Right atrium auricular region (tissue), 2 donors: ENCODE data around the gene PIWIL4. TPM values are rescaled to one million over a fixed set of nuclear protein-coding genes. Genes with fewer than 3 reads are reported as not detected.

Experiments
- DNase-seq: peaks from one replicate; pipeline ENCODE4 v3.0.0-alpha.2; 2019; ENCODE audit warnings: low spot score
- H3K27ac ChIP-seq, 2 donors: fragments of 200-600 bp; sonication (generic); 1 replicate in 1 of 2; 2 replicates in 1 of 2; pipeline ENCODE4 v1.5.1; 2016 to 2019
- H3K27me3 ChIP-seq, 2 donors: fragments of 200-600 bp; sonication (generic); one replicate each; pipeline versions ENCODE4 v1.5.1 to v1.6.0; 2017 to 2019
- H3K36me3 ChIP-seq: fragments of 200-600 bp; sonication (generic); one replicate; pipeline ENCODE4 v1.5.1; 2016
- H3K4me1 ChIP-seq, 2 donors: fragments of 200-600 bp; sonication (generic); one replicate each; pipeline versions ENCODE4 v1.5.1 to v1.6.0; 2017 to 2019
- H3K4me3 ChIP-seq, 2 donors: fragments of 200-600 bp; sonication (generic); 1 replicate in 1 of 2; 2 replicates in 1 of 2; pipeline ENCODE4 v1.5.1; 2017 to 2019; ENCODE audit warnings: mild to moderate bottlenecking in 1 of 2, moderate library complexity in 1 of 2
- H3K9me3 ChIP-seq, 2 donors: fragments of 200-600 bp; sonication (generic); one replicate each; pipeline ENCODE4 v1.5.1; 2019
- CTCF ChIP-seq, 2 donors: fragments of 200-600 bp; sonication (generic); IDR thresholded peaks; one replicate each; pipeline ENCODE4 v1.5.1; 2019; ENCODE audit warnings: antibody characterized with exemption in 2 of 2
- total RNA-seq, 2 donors: library from RNA; depleted of rRNA; stranded (reverse); fragments of >200 nt; gene quantifications; one replicate each; pipeline ENCODE4 v1.1.0, GENCODE V29; 2016

Gene PIWIL4
- total RNA-seq, 2 donors from 2014 or later = 1.8 to 3.2 TPM

GRCh38 chr11:94525546-94526324 lies 41.4 kb upstream of the PIWIL4 start:
- Histone ChIP-seq H3K9me3 (no peaks in the 10 kb centered on the region), H3K36me3 (no peaks in the 10 kb centered on the region), H3K4me1 (no peaks in the 10 kb centered on the region), H3K27me3 (no peaks in the 10 kb centered on the region), H3K27ac (no peak overlapping the region), H3K4me3 (no peak overlapping the region)
- TF ChIP-seq CTCF (IDR thresholded peaks at IDR 0.05) = no peak
- DNase-seq = peak; percentile 81

DNA sequence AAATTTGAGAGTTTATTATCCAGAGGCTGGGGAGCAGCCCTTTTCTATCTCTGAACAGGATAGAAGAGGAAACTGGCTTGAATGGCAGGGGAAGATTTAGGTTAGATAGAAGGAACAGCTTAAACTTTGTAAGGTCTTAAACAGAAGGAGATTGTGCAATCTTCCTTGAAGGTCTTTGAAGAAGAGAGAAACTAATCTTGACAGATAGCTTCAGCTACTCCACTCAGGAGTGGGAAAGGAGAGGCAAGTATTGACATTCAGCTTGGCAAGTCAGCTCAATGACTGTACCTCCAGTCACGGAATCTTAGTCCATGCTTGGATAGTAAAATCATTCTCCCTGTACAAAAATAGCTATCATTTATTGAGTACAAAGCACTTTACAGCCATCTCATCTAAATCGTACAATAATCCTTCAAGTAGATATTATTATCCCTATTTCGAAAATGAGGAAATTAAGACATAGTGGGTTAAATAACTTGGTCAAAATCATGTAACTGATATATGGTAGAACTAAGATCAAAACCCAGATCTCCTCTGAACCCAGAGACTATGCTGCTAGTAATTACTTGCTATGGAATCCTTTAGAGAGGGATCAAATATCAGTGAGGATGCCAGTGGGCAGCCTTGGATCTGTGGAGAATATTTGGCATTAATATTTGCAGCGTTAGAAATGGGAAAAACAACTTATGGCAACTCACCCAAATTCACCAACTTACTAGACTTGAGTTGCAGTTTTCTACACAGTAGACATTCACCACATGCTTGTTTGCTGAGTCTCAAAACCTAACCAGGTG lies 40.3 kb upstream of the PIWIL4 start:
- TF ChIP-seq CTCF (IDR thresholded peaks at IDR 0.05) = no peak
- Histone ChIP-seq H3K4me1 (no peaks in the 10 kb centered on the region), H3K27ac (no peak overlapping the region), H3K9me3 (no peaks in the 10 kb centered on the region), H3K4me3 (no peak overlapping the region), H3K27me3 (no peaks in the 10 kb centered on the region), H3K36me3 (no peaks in the 10 kb centered on the region)
- no peak for DNase-seq

GRCh38 chr11:94528551-94528950 lies 38.6 kb upstream of the PIWIL4 start:
- Histone ChIP-seq H3K36me3 (no peaks in the 10 kb centered on the region), H3K9me3 (no peaks in the 10 kb centered on the region), H3K4me1 (no peaks in the 10 kb centered on the region), H3K27ac (no peak overlapping the region), H3K4me3 (no peak overlapping the region), H3K27me3 (no peaks in the 10 kb centered on the region)
- no peak for TF ChIP-seq CTCF (IDR thresholded peaks at IDR 0.05)
- no peak for DNase-seq

DNA sequence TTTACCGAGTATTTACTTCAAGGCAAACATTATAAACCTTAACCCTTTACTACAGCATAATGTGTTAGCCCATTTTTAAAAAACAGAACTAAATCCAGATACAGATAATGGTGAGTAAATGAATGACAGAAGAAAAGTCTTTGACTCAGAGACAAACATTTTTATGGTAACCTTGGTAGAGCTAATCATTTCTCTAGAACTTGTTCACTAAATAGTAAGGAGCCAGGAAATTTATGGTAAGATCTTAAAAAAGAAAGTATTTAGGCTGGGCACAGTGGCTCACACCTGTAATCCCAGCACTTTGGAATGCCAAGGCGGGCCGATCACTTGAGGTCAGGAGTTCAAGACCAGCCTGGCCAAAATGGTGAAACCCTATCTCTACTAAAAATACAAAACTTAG lies 35.0 kb upstream of the PIWIL4 start:
- Histone ChIP-seq H3K36me3 (no peaks in the 10 kb centered on the region), H3K27me3 (no peaks in the 10 kb centered on the region), H3K27ac (peak overlapping the region in 1 of 2 donors; percentile 76), H3K4me1 (peaks cover 0 to 7% of the 10 kb centered on the region in 2 donors), H3K9me3 (no peaks in the 10 kb centered on the region), H3K4me3 (no peak overlapping the region)
- no peak for TF ChIP-seq CTCF (IDR thresholded peaks at IDR 0.05)
- DNase-seq = no peak

GRCh38 chr11:94533206-94533605 lies 34.0 kb upstream of the PIWIL4 start:
- no peak for TF ChIP-seq CTCF (IDR thresholded peaks at IDR 0.05)
- no peak overlapping the region for H3K4me3 ChIP-seq
- no peaks in the 10 kb centered on the region for H3K36me3 ChIP-seq
- H3K9me3 ChIP-seq = no peaks in the 10 kb centered on the region
- no peak for DNase-seq
- H3K4me1 ChIP-seq = peaks cover 0 to 7% of the 10 kb centered on the region in 2 donors
- no peaks in the 10 kb centered on the region for H3K27me3 ChIP-seq
- H3K27ac ChIP-seq = peak overlapping the region; percentile 47 to 76
